Right ventricle myocardium inferior (tissue), 1 donor: ENCODE data around the gene ESRRA. TPM values are rescaled to one million over a fixed set of nuclear protein-coding genes. Genes with fewer than 3 reads are reported as not detected.

Experiments
- ATAC-seq: fragments of 200-7000 bp; cut with Tn5 transposase; one replicate; pipeline ENCODE4 v1.9.1; 2020; ENCODE audit warnings: mild to moderate bottlenecking, moderate library complexity
- DNase-seq: peaks from one replicate; pipeline ENCODE4 v3.0.0; 2021; ENCODE audit errors: missing footprints
- intact Hi-C: fragments of 100-400 bp; cut with DNase I; formaldehyde crosslinking; loops from one replicate; pipeline ENCODE4 v1.11.0; 2022
- total RNA-seq: library from RNA; stranded (reverse); fragmentation: NEBNext Ultra II Directional; extraction: Animal tissue kit (Norgen Biotek cat#: 25700); gene quantifications from one replicate; pipeline ENCODE4 v1.2.1, GENCODE V29; 2021
- donor health status: DM: no; HTN: yes; CAD: no; lungs with severe emphysema.

Gene ESRRA
- total RNA-seq, 1 donor from 2014 or later, result 217 TPM

DNA sequence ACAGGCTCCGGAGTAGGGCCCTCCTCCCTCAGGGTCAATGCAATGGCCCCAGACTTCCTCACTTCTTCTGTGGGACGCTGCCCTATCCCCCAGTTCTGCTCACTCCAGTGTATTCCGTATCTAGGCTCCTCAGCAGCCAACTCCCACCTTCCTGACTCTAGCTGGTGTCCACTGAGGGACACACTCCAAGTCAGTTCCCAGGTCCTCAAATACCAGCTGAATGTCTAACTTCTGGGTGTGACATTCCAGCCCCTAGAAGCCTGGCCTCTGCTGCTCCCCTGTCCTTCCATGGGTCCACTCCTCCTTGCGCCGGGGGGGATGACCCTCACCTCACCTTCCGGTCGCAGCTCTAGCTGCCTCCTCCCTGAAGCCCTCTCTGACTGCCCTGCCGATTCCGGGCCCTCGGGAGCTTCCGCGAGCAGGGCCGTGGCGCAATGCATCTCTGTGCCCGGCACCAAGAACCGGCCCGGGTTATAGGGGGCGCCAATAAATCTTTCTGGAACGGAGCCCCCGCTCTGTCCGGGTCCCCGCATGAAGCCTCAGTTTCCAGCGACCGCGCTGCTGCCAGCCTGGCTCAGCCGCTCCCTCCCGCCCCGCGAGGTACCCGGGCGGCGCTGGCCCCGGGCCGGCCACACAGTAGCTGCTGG lies 36.3 kb upstream of the ESRRA start:
- DNase-seq (peak; percentile 85), ATAC-seq (peak; percentile 18)
- intact Hi-C loops, result loop anchor here (2.0 kb wide), 2 partner anchors 20 to 36 kb away; partner anchors contain the start of gene ESRRA

DNA sequence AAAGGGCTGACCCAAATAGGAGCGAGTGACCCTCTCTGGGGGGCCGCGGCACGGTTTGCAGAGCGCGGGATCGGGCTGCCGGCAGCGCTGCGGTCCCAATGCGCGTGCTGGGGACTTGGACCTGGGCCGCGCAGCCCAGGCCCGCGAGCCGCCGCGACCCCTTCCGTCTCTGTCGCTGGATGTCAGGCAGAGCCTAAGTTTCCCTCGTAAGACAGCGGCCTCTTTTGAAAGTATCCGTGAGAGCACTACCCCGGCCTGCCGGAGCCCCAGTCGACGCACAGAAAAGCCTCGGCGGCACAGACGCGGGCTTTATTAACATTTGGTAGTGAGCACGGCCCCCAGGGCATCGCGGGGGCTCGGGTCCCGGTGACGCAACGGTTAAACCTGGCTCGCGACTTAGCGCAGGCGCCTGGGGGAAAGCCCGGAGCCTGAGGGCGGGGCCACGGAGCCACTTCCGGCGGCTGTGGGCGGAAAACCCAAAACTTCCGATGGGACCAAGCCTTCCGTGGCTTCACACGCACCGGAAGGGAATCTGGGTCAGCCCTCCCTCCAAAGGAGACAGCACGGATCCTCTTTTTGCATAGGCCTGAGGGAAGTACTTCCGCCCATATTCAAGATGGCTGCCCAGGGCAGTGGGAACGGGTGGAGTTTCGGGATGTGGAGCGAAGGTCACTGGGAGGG lies 35.6 kb upstream of the ESRRA start:
- peak; percentile 98 for DNase-seq
- intact Hi-C loops, result loop anchor here (1.0 to 2.0 kb wide), 4 partner anchors 16 to 48 kb away; partner anchors contain the start of genes ESRRA, GPR137 and TRMT112
- ATAC-seq, result peak; percentile 90

DNA sequence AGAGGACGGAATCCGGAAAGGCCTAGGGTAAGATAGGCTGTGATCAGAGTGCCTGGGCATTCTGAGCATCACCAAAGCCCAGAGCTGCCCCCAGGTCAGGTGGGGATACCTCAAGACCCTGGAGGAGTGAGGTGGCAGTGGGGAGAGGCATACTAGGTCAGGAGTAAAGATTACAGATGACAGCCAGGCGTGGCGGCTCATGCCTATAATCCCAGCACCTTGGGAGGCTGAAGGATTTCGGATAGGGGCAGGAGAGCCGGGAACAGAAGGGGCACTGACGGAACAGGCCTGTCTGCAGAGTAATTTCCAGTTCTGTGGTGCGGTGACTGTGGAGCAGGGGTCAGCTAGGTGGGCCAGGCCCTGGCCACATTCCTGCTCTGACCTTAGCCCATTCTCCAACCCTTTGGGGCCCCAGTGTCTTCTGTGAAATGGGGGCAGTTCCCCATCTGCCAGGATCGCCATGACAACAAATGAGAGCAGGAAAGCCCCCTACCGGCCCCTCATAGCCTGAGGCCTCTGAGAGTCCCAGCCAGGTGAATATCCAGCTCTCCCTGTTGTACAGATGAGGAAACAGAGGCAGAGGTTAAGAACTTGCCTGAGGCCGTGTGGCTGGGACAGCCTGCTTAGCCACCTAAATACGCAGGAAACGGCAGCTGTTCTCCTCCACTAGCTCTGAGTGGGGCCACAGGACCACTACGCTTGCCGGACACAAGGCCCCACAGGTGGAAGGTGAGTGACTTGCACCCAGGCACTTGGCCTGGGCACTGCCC lies 30.1 kb upstream of the ESRRA start:
- ATAC-seq, result no peak
- intact Hi-C loops, result no loop called here
- no peak for DNase-seq

DNA sequence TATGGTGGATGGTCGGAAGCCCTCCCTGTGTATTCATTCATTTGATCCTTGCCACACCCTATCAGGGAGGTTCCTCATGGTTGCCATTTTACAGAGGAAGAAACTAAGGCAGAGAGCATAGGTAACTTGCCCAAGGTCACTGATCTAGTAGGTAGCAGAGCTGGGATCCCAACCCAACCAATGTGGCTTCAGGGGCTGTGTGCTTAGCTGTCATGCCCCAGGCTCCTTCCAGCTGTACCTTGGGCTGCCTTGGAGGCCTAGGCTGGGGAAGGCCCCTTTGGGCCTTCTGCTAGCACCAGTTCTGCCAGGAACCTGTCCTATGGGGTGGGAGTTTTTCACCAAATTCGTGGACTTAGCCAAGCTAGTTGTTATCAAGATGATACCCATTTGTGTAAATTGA lies 29.5 kb upstream of the ESRRA start:
- DNase-seq (no peak), ATAC-seq (no peak)
- intact Hi-C loops, result no loop called here

DNA sequence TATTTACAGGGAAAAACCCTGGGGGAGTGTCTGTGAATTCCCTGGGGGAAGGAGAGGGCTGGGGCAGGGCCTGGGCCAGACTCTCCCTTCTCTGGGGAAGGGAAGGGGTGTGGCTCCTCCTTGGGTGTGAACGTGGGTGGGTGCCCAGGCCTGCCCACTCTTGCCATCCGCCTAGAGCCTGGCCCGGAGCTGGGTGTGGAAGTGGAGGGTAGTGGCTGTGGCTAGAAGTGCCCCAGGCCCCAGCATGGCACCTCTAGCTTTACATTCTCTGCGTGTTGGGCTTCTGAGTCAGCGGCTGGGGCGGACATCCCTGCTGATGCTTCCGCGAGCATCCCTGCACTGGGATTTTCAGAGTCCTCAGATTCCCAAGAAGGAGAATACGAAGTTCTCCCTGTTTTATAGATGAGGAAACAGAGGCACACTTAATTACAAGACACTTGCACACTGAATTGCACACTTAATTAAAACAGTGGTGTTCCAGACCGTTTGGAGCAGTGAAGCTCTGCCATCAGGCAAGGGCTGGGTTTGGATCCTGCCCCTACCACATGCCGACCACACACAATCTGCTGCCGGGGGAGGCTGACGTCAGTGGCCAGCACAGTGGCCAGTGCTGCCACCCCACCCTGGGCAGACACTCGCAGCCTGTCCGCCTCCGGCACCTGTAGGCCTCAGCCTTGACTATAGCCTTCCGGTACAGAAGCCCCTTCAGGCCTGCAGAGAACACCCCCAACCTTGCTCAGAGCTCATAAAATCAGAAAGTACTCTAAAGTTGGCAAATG lies 28.5 kb upstream of the ESRRA start:
- ATAC-seq (no peak), DNase-seq (no peak)
- intact Hi-C loops, result no loop called here

DNA sequence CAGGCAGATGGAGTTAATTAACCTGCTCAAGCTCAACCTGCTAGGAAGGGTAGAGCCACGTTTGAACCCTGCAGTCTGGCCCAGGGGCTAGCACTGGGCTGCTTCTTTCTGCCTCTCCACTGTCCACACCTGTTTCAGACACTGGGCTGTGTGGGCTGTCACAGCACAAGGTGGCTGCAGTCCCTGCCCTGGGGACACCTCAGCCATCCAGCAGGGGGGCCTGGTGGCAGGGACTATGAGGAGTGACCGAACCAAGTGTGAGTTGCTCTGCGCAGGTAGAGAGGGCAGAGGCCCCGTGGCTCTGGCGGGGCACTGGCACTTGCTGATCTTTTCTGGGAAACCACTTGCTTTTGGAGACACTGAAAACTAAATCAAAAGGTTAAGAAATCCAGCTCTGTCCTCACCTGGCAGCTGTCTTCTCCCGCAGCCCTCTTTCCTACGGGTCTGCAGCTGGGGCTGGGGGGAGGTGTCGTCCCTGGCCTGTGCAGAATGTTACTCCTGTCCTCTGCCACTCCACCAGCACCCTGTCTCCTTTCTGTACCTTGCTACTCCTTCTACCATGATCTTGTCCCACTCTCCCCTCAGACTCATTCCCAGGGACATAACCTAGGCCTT lies 26.6 kb upstream of the ESRRA start:
- ATAC-seq, result no peak
- no peak for DNase-seq
- intact Hi-C loops, result no loop called here

DNA sequence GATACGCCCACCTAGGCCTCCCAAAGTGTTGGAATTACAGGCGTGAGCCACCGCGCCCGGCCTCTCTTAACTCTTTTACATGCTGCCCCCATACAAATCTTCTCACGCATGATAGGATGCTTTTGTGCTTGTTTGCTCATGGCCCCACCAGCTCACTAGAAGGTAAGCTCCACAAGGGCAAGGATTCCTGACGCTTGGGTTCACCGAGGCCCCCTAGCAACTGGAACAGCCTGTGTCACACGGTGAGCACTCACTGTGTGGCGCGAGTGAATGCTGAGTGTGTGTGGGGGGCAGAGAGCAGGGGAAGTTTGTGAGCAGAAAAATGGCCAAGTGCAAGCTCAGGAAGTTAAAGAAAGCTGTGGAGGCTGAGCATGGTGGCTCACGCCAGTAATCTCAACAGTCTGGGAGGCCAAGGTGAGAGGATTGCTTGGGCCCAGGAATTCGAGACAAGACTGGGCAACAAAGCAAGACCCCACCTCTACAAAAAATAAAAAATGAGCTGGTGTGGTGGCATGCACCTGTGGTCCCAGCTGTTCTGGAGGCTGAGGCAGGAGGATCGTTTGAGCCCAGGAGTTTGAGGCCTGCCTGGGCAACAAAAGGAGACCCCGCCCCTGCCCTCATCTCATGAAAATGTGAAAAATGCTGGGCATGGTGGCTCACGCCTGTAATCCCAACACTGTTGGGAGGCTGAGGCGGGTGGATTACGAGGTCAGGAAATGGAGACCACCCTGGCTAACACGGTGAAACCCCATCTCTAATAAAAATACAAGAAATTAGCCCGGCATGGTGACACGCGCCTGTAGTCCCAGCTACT lies 23.2 kb upstream of the ESRRA start:
- intact Hi-C loops, result no loop called here
- no peak for ATAC-seq
- no peak for DNase-seq

DNA sequence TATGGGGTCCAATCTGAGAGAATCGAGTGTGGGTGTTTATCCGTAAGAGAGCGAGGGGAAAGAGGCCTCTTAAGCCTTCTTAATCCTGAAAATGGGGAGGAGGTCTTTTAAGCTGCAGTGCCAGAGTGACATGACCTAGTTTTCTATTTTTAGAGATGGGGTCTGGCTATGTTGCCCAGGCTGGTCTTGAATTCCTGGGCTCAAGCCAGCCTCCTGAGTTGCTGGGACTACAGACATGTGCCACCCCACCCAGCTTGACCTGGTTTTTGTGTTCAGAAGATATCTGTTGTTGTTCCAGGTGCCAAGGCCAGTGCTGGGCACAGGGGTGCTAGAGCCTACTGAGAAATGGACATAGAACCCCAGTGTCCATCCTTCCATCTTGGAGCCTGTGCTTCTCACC lies 22.2 kb upstream of the ESRRA start:
- no peak for DNase-seq

DNA sequence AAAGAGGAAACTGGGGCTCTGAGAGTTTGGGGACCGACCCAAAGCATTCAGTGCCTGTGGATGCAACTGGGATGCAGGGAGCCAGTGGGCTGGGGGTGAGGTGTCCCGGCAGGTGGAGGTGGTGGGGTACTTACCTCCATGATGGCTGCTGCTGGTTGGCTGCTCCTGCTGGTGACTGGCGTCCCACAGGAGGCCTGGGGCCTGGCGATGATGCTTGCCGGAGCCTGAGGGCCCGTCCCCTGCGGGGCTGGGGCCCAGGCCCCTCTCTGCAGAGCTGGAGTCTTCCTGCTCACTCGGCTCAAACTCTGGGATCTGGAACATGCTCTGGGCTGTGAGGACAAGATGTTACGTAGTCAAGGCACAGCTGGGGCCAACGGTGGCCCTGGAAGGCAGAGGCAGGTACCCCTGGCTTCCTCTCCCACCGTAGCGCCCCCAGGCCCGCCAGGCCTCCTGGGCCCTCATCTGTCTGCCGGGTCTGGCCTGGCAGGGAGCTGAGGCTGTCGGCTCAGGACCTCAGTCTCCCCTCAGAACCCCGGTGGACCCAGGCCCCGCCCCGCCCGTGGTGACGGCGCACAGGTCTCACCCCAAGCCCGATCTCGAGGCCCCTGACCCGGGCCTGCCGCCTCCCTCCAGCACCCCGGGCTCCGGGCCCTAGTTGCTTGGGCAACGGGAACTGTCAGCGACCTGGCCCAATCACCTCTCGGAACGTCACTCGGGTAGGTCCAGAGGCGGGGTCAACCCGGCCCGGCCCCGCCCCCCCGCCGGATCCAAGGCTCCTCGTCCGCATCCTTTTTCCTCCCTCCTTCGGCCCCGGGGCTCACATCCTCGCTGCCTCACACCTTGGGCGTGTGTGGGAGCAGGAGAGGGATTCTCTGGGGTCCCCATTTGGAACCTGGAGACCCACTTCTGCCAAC lies 21.0 kb upstream of the ESRRA start, which contains the start of gene BAD:
Gene BAD, minus strand, starts transcription at position 618 of the 914 bp plus-strand sequence. Its CDS starts 297 bp downstream, at position 321.
- peak; percentile 96 for DNase-seq
- peak; percentile 92 for ATAC-seq
- intact Hi-C loops, result loop anchor here (2.0 kb wide), 1 partner anchor 20 kb away; the partner anchor contains the start of gene ESRRA

More for the DNA sequence above, 22.2 kb upstream of the ESRRA start:
- intact Hi-C loops, result no loop called here
- no peak for ATAC-seq

DNA sequence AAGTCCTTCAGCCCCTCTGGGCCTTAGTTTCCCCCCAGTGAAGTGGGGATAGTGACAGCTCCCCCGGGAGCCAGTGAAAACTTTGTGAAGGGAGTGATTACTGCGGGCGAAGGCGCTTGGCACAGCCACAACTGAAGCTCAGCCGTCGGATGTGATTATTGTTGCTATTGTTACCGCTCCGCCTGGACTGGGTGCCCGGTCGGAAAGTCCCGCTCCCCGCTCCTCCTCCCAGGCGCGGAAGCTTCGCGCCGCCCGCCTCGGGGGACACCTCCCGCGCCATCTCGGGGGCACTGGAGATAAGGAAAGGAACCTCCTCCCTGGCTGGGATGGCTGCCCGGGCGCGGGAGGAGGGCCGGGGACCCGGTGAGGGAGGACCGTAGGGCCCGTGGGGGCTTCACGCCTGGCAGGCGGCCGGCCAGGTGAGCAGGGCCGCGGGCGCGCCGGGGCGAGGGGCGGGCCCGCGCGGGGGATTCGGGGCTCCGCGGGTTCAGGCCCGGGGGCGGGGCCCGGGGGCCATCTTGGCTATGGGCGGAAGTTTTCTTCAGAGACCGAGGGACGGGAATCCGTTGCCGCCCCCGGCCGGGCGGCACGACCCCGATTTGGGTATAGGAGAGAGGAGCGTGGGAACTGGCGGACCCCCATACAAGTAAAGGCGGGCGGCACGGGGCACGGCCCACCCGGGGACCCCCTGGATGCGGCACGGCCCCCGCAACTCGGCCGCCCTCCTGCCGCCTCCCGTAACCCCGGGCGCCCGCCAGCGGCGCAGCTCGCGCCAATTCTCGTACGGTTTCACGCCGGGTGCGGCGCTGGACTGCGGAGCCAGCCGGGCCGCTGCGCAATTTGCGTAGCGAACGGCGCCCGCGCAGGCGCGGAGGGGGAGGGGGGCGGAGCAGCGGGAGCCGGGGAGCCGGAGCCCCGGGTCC lies 20.1 kb upstream of the ESRRA start, which contains the start of gene GPR137:
Gene GPR137, plus strand, starts transcription at position 887 of the 923 bp plus-strand sequence. CDS start 677 bp downstream, outside the sequence.
- intact Hi-C loops, result loop anchor here (1.0 to 5.0 kb wide), 3 partner anchors 15 to 83 kb away; partner anchors contain the start of gene ESRRA
- peak; percentile 74 for ATAC-seq
- DNase-seq, result peak; percentile 93

DNA sequence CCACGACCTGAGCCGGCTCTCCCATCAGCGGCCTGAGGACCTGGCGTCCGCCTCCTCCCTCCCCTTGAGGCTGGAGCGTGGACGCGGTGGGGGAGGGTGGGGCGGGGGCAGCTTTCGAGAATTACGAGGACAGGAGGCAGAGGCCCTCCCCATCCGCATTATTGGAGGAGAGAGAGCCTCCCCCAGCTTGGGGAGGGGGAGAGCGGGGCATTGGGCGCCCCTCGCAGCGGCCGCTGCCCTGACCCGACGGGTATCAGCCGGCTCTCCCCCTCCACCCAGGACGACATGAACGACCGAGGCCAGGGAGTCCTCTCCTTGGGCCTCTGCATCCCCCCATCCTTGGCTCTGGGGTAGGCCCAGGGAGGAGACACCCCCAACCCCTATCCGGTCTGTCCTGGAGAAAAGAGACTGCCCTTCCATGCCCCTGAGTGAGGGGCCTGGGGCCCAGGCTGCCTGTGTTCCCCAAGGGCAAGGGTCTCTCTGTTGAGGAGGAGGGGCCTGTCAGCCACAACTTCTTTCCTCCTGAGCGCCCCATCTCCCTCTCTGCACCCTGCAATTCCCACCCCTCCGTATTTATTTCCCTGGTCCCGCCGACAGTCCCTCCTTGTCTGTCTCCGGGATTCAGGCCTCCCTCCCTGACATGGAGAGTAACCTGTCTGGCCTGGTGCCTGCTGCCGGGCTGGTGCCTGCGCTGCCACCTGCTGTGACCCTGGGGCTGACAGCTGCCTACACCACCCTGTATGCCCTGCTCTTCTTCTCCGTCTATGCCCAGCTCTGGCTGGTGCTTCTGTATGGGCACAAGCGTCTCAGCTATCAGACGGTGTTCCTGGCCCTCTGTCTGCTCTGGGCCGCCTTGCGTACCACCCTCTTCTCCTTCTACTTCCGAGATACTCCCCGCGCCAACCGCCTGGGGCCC lies 19.2 kb upstream of the ESRRA start:
- intact Hi-C loops, result loop anchor here (1.0 to 5.0 kb wide), 3 partner anchors 16 to 84 kb away; partner anchors contain the start of gene ESRRA
- ATAC-seq (no peak), DNase-seq (peak; percentile 17)

DNA sequence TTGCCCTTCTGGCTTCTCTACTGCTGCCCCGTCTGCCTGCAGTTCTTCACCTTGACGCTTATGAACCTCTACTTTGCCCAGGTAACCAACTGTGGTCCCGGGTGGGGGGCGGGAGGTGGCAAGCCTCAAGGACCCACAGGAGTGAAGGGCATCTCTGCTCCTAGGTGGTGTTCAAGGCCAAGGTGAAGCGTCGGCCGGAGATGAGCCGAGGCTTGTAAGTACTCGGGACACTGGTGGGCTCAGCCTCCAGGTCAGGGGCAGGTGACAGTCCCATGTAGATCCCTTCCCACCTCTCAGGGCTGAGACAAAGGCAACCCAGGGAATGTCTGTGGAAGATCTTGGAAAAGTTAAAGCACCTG lies 18.5 kb upstream of the ESRRA start:
- intact Hi-C loops, result loop anchor here (5.0 kb wide), 1 partner anchor 84 kb away; no protein-coding TSS in a partner anchor
- DNase-seq (peak; percentile 68), ATAC-seq (no peak)

DNA sequence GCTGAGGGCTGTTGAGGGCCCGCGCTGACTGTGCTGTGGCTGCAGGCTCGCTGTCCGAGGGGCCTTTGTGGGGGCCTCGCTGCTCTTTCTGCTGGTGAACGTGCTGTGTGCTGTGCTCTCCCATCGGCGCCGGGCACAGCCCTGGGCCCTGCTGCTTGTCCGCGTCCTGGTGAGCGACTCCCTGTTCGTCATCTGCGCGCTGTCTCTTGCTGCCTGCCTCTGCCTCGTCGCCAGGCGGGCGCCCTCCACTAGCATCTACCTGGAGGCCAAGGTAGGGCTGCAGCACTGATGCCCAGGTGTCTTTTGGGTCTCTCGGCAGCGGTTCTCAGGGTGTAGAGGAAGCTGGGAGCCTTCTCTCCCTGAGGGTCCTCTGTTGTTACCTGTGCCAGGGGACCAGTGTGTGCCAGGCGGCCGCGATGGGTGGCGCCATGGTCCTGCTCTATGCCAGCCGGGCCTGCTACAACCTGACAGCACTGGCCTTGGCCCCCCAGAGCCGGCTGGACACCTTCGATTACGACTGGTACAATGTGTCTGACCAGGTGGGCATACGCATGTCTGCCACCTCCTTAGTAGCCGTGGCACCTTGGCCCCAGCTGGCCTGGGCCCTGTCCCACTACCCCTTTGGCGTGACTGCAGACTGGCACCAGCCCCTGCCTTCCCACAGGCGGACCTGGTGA lies 17.5 kb upstream of the ESRRA start:
- DNase-seq (peak; percentile 50), ATAC-seq (no peak)
- intact Hi-C loops, result loop anchor here (5.0 kb wide), 1 partner anchor 86 kb away; no protein-coding TSS in a partner anchor

DNA sequence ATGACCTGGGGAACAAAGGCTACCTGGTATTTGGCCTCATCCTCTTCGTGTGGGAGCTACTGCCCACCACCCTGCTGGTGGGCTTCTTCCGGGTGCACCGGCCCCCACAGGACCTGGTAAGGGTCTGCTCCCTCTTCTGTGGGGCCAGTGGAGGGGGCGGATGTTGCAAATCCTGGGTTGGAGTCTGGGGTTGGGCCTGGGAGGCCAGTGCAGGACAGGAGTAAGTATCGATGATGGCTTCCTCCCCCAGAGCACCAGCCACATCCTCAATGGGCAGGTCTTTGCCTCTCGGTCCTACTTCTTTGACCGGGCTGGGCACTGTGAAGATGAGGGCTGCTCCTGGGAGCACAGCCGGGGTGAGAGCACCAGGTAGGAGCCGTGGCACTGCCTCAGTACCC lies 17.0 kb upstream of the ESRRA start:
- ATAC-seq, result no peak
- intact Hi-C loops, result loop anchor here (5.0 kb wide), 1 partner anchor 86 kb away; no protein-coding TSS in a partner anchor
- no peak for DNase-seq
